ENCODE results near the gene RTF2. TPM values are rescaled to one million over a fixed set of nuclear protein-coding genes. Genes with fewer than 3 reads are reported as not detected.

The RTF2 gene
- total and polyA plus RNA-seq, 2 experiments from 2014 or later: 28.2 to 53.7 TPM

GRCh38 chr20:56506103-56506502, 37.7 kb downstream of the RTF2 start:
- Mint-ChIP-seq H3K27ac (no peak overlapping the region), H3K27me3 (ENCODE audit: insufficient read depth, low read depth, poor library complexity) (no peaks in the 10 kb centered on the region), H3K4me1 (no peaks in the 10 kb centered on the region), H3K9me3 (no peaks in the 10 kb centered on the region), H3K36me3 (ENCODE audit: low read depth) (no peaks in the 10 kb centered on the region), H3K4me3 (no peak overlapping the region)
- no peak for DNase-seq (ENCODE audit: low spot score)
- H2AFZ ChIP-seq: no peak overlapping the region
- H3K4me3 ChIP-seq: no peak overlapping the region
- ATAC-seq: no peak
- no peak overlapping the region for H3K4me2 ChIP-seq
- peaks cover 8% of the 10 kb centered on the region; the same call in 1 of the 2 replicates for H4K20me1 ChIP-seq (replicated peaks; ENCODE audit: insufficient read depth)
- TF ChIP-seq EZH2phosphoT487 (IDR thresholded peaks at IDR 0.05; ENCODE audit: unreplicated experiment): no peak
- no peak for TF ChIP-seq ZNF331 (CRISPR knock-in tag; IDR thresholded peaks at IDR 0.05; ENCODE audit: low read depth)
- TF ChIP-seq STAT1 (IDR thresholded peaks at IDR 0.05; ENCODE audit: unreplicated experiment): no peak
- TF ChIP-seq ZNF114 (CRISPR knock-in tag; IDR thresholded peaks at IDR 0.05): no peak
- no peak for TF ChIP-seq JUNB (IDR thresholded peaks at IDR 0.05; ENCODE audit: unreplicated experiment)
- H3K79me2 ChIP-seq (replicated peaks; ENCODE audit: insufficient read depth): 0 out of 2 replicates have a peak, but pooled peaks cover 6% of the 10 kb centered on the region
- H3K36me3 ChIP-seq (ENCODE audit: insufficient read depth): no peaks in the 10 kb centered on the region
- no peaks in the 10 kb centered on the region for H3K9me2 ChIP-seq (ENCODE audit: insufficient read depth)
- no peaks in the 10 kb centered on the region for H3K27me3 ChIP-seq (ENCODE audit: insufficient read depth)
- H3F3A ChIP-seq (replicated peaks; ENCODE audit: low read depth): no peaks in the 10 kb centered on the region
- no peaks in the 10 kb centered on the region for H3K4me1 ChIP-seq (ENCODE audit: insufficient read depth)
- H3K27ac ChIP-seq (ENCODE audit: low read depth): no peak overlapping the region

DNA sequence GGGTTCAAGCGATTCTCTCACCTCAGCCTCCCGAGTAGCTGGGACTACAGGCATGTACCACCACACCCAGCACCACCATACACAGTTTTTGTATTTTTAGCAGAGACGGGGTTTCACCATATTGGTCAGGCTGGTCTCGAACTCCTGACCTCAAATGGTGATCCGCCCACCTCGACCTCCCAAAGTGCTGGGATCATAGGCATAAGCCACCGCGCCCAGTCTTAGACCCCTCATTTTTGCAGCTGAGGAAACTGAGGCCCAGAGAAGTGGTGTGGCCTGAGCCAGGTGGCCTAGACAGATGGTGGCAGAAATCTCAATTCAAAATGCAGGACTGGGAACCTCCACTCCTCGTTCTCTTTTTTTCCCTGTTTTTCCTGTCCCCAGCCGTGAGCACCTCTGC, 43.5 kb downstream of the RTF2 start:
- TF ChIP-seq POLR2AphosphoS5 (IDR thresholded peaks at IDR 0.05; ENCODE audit: low read depth): no peak
- Mint-ChIP-seq H3K27me3 (ENCODE audit: insufficient read depth, low read depth, poor library complexity) (no peaks in the 10 kb centered on the region), H3K36me3 (ENCODE audit: low read depth) (peaks cover 6% of the 10 kb centered on the region; the same call in 2 of the 3 replicates), H3K27ac (no peak overlapping the region), H3K4me3 (no peak overlapping the region), H3K9me3 (no peaks in the 10 kb centered on the region), H3K4me1 (no peaks in the 10 kb centered on the region)
- Histone ChIP-seq H4K20me1 (replicated peaks; ENCODE audit: insufficient read depth) (peaks cover 8% of the 10 kb centered on the region; the same call in 1 of the 2 replicates), H3K27me3 (ENCODE audit: insufficient read depth) (no peaks in the 10 kb centered on the region), H3K9me2 (ENCODE audit: insufficient read depth) (no peaks in the 10 kb centered on the region), H3K4me2 (no peak overlapping the region), H3F3A (replicated peaks; ENCODE audit: low read depth) (no peaks in the 10 kb centered on the region), H3K4me1 (ENCODE audit: insufficient read depth) (no peaks in the 10 kb centered on the region), H3K27ac (ENCODE audit: low read depth) (no peak overlapping the region), H2AFZ (no peak overlapping the region), H3K4me3 (no peak overlapping the region), H3K36me3 (ENCODE audit: insufficient read depth) (no peaks in the 10 kb centered on the region), H3K79me2 (replicated peaks; ENCODE audit: insufficient read depth) (no peaks in the 10 kb centered on the region)
- ATAC-seq (no peak), DNase-seq (ENCODE audit: low spot score) (no peak)

DNA sequence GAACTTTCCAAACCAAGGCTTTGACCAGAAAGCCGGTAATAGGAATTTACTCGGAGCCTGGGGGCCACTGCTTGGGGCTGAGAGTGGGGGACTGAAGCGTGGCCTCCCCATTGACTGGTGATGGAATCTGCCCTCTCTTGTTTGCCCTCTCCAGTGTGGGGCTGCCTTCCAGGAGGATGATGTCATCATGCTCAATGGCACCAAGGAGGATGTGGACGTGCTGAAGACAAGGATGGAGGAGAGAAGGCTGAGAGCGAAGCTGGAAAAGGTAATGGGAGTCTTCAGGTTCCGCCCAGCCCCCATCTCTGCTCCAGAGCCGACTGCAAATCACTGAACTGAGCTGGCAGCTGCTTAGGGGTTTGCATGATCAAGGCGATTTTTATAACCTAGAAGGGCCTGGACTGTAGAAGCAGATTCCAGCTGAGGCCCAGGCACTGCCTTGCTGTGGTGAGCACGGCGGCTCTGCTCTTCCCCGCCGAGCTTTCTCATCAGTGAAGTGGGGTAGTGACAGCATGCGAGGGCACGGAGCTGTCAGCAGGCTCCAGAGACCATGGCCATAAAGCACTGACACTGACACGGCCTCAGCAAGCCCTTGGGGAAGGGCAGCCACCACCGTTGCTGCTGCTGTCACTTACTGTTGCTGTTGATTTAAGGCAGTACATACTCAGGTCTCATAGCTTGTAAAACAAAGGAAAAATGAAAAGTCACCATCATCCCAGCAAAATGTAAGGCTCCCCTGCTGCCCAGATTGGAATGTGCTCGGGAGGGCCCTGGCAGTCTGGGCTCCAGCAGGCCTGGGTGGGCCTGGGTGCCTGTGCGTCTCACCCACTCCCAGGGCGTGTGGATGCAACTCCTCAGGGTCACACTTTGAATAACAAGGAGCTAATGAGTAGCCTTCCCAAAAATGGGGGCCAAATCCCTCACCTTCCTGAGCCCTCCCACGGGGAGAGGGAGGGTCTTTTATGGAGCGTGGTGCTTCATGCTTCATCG, 45.0 kb downstream of the RTF2 start:
- DNase-seq (ENCODE audit: low spot score) (peak; percentile 4), ATAC-seq (no peak)
- H3K9me2 ChIP-seq (ENCODE audit: insufficient read depth): no peaks in the 10 kb centered on the region
- H4K20me1 ChIP-seq (replicated peaks; ENCODE audit: insufficient read depth): peaks cover 8% of the 10 kb centered on the region; the same call in 1 of the 2 replicates
- H3F3A ChIP-seq (replicated peaks; ENCODE audit: low read depth): no peaks in the 10 kb centered on the region
- H3K79me2 ChIP-seq (replicated peaks; ENCODE audit: insufficient read depth): no peaks in the 10 kb centered on the region
- no peak overlapping the region for H3K4me3 ChIP-seq
- Mint-ChIP-seq H3K4me1 (no peaks in the 10 kb centered on the region), H3K9me3 (no peaks in the 10 kb centered on the region), H3K4me3 (no peak overlapping the region), H3K27me3 (ENCODE audit: insufficient read depth, low read depth, poor library complexity) (no peaks in the 10 kb centered on the region), H3K27ac (no peak overlapping the region), H3K36me3 (ENCODE audit: low read depth) (peaks cover 18% of the 10 kb centered on the region)
- no peak overlapping the region for H2AFZ ChIP-seq
- H3K4me2 ChIP-seq: no peak overlapping the region
- no peak overlapping the region for H3K27ac ChIP-seq (ENCODE audit: low read depth)
- H3K27me3 ChIP-seq (ENCODE audit: insufficient read depth): no peaks in the 10 kb centered on the region
- no peaks in the 10 kb centered on the region for H3K4me1 ChIP-seq (ENCODE audit: insufficient read depth)
- peaks cover 5% of the 10 kb centered on the region for H3K36me3 ChIP-seq (ENCODE audit: insufficient read depth)
- TF ChIP-seq STAT1 (IDR thresholded peaks at IDR 0.05; ENCODE audit: unreplicated experiment) (no peak), ZNF114 (CRISPR knock-in tag; IDR thresholded peaks at IDR 0.05) (no peak), JUNB (IDR thresholded peaks at IDR 0.05; ENCODE audit: unreplicated experiment) (no peak), POLR2AphosphoS5 (IDR thresholded peaks at IDR 0.05; ENCODE audit: low read depth) (no peak), NANOG (IDR thresholded peaks at IDR 0.05; ENCODE audit: borderline replicate concordance) (no peak), CTCF (conservative IDR thresholded peaks at IDR 0.05; ENCODE audit: low read depth in 2 of 2) (no peak), CREB1 (CRISPR knock-in tag; IDR thresholded peaks at IDR 0.05; ENCODE audit: low read depth) (no peak), ZNF331 (CRISPR knock-in tag; IDR thresholded peaks at IDR 0.05; ENCODE audit: low read depth) (no peak)
- TF ChIP-seq, protein P1, sequence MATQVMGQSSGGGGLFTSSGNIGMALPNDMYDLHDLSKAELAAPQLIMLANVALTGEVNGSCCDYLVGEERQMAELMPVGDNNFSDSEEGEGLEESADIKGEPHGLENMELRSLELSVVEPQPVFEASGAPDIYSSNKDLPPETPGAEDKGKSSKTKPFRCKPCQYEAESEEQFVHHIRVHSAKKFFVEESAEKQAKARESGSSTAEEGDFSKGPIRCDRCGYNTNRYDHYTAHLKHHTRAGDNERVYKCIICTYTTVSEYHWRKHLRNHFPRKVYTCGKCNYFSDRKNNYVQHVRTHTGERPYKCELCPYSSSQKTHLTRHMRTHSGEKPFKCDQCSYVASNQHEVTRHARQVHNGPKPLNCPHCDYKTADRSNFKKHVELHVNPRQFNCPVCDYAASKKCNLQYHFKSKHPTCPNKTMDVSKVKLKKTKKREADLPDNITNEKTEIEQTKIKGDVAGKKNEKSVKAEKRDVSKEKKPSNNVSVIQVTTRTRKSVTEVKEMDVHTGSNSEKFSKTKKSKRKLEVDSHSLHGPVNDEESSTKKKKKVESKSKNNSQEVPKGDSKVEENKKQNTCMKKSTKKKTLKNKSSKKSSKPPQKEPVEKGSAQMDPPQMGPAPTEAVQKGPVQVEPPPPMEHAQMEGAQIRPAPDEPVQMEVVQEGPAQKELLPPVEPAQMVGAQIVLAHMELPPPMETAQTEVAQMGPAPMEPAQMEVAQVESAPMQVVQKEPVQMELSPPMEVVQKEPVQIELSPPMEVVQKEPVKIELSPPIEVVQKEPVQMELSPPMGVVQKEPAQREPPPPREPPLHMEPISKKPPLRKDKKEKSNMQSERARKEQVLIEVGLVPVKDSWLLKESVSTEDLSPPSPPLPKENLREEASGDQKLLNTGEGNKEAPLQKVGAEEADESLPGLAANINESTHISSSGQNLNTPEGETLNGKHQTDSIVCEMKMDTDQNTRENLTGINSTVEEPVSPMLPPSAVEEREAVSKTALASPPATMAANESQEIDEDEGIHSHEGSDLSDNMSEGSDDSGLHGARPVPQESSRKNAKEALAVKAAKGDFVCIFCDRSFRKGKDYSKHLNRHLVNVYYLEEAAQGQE (IDR thresholded peaks at IDR 0.05; ENCODE audit: unreplicated experiment): no peak
- TF ChIP-seq, protein P2, sequence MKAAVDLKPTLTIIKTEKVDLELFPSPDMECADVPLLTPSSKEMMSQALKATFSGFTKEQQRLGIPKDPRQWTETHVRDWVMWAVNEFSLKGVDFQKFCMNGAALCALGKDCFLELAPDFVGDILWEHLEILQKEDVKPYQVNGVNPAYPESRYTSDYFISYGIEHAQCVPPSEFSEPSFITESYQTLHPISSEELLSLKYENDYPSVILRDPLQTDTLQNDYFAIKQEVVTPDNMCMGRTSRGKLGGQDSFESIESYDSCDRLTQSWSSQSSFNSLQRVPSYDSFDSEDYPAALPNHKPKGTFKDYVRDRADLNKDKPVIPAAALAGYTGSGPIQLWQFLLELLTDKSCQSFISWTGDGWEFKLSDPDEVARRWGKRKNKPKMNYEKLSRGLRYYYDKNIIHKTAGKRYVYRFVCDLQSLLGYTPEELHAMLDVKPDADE (IDR thresholded peaks at IDR 0.05): no peak
